HG02852 (cell line): Measurements from ENCODE around the gene CFLAR.
"Not testable (repeated sequence)": the region's sequence is repeated elsewhere in the genome, so short reads cannot be mapped to it uniquely, and the experiment has no call there.

Experiments
- ATAC-seq: cut with Tn5 transposase; IDR thresholded peaks from one replicate; pipeline ENCODE4 v1.9.1; 2021; ENCODE audit warnings: mild to moderate bottlenecking, moderate library complexity; ENCODE audit not compliant: unreplicated experiment

The CFLAR gene

DNA sequence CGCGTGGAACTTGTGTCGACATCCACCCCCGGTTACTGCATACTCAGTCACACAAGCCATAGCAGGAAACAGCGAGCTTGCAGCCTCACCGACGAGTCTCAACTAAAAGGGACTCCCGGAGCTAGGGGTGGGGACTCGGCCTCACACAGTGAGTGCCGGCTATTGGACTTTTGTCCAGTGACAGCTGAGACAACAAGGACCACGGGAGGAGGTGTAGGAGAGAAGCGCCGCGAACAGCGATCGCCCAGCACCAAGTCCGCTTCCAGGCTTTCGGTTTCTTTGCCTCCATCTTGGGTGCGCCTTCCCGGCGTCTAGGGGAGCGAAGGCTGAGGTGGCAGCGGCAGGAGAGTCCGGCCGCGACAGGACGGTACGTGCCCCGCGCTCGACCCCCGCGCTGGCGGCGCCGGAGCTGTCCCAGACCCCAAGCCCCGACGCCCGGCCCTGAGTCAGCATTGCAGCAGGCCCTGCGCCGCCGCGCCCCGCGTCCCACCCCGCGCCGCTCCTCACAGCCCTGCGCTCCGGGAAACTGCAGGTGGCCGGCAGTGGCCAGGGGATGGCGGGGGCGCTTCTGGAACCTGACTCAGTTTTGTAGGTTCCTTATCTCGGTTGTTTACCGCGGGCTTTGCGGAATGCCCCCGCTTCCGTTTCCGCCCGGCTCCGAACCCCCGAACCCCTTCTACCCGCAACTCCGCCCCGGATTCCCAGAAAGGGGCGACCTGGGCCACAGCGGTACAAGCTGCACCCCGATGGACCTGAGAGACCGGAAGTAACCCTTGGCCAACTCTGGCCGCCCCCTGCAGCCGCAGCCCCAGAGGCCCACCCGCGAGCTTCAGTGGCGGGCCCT lies at the start of gene CFLAR:
CFLAR (plus strand) TSS at position 50 of the 844 bp plus-strand sequence. CDS start 13,702 bp downstream, outside the sequence.
- peak; percentile 40 for ATAC-seq

GRCh38 chr2:201070948-201071478 lies 45.0 kb upstream of the CFLAR start:
- peak; percentile 8 for ATAC-seq

GRCh38 chr2:201071479-201072200 lies 44.3 kb upstream of the CFLAR start, which contains the start of the genes HYCC2 and NDUFB3:
Gene HYCC2 (minus strand): TSS chr2:201071671. CDS start chr2:201024009, 47,662 bp downstream.
Gene NDUFB3 (plus strand): TSS chr2:201072001. CDS start chr2:201078883, 6,882 bp downstream.
- peak; percentile 99 for ATAC-seq

DNA sequence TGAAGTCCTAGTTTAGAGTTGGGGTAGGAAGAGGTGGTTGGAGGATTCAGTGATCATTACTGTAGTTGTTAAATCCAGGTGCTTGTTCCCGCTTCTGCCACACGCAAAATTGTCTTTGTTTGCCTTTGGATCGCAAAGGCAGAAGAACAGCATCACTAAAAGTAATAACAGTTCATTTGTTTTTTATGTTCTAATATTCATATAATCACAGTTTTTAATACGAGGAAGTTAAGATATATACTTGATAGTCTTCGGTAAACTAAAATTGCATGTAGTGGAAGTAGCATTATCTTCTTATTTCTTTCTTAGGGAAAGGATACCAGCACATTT lies 43.8 kb upstream of the CFLAR start:
- peak; percentile 2 for ATAC-seq

DNA sequence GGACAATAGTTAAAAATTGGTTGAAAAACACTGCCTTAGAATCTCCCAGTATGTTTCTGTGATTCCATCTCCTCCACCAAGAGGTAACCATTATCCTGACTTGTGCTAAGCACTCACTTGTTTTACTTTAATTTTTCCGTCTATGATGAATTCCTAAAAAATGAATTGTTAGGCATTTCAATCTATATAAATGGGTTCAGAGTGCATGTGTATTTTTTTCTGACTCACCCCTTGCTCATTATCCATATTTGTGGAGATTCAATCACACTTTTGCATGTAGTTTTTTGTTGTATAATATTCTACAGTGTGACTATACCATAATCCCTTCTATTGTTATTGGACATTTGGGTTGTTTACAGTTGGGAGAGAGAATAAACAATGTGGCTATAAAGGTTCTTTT lies 42.9 kb upstream of the CFLAR start:
- no peak for ATAC-seq

DNA sequence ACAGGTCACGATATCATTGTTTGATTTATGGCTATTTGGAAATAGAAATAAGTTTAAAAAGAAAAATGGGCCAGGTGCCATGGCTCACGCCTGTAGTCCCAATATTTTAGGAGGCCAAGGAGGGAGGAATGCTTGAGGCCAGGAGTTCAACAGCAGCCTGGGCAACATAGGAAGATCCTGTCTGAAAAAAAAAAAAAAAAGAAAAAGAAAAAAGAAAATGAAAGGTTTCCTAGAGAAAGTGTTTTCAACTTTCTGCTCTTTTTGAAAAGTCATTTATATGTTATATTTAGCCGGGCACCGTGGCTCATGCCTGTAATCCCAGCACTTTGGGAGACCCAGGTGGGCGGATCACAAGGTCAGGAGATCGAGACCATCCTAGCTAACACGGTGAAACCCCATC lies 41.0 kb upstream of the CFLAR start:
- ATAC-seq, result no peak

DNA sequence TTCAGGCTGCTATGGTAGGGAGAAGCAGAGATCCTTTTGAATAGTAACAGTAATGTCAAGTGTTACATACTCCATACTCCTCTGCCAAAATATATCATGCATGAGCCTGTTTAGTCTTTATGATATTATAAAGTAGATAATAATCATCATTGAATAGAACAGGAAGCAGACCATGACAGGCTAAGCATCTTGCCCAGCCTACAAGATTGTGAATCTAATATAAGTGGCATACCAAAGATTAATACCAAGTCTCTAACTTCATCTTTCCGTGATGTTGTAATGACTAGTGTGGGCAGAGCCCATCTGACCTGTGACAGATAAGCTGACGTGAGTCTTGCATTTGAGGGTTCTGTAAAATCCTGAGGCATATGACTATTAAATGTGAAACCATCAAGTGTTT lies 31.1 kb upstream of the CFLAR start:
- ATAC-seq, result no peak

DNA sequence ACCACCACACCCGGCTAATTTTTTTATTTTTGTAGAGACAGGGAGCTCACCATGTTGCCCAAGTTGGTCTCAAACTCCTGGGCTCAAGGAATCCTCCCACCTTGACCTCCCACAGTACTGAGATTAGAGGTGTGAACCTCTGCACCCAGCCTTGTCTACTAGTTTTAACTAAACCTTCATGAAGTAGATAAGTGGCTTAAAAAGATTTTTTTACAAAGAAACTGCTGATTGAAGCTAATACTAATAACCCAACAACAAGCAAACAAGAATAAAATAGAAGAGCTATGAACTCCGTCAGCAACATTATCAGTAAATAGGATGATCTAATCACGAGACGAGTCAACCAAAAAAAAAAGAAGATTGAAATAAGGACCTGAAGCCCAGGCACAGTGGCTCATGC lies 25.4 kb upstream of the CFLAR start:
- no peak for ATAC-seq

- ATAC-seq, result no peak
Measured at GRCh38 chr2:201093573-201093972, 22.4 kb upstream of the CFLAR start.

GRCh38 chr2:201100497-201100896 lies 15.5 kb upstream of the CFLAR start:
- no peak for ATAC-seq

DNA sequence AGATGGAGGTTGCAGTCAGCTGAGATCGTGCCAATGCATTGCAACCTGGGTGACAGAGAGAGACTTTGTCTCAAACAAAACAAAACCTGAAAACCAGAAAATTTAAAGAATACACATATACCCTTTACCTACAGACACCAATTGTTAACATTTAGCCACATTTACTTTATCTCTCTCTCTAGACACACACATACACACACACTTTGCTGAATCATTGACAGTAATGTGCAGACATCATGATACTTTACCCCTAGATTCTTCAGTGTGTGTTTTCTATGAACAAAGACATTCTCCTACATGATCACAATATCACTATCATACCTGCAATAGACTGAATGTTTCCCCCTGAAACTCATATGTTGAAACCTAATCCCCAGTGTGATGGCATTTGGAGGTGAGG lies 10.2 kb upstream of the CFLAR start:
- ATAC-seq, result no peak

DNA sequence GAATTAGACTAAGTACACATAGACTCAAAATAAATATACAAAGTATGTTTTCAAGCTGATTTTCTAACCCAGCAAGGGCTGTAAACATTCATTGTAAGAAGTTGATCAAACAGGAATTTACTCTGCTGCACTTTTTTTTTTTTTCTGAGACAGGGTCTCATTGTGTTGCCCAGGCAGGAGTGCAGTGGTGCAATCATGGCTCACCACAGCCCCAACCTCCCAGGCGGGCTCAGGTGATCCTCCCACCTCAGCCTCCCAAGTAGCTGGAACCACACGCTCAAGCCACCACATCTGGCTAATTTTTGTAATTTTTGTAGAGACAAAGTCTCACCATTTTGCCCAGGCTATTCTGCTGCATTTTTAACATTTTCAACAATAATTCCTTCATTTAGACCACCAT lies 8.3 kb upstream of the CFLAR start:
- ATAC-seq, result no peak

GRCh38 chr2:201108341-201108740 lies 7.6 kb upstream of the CFLAR start:
- ATAC-seq, result no peak

DNA sequence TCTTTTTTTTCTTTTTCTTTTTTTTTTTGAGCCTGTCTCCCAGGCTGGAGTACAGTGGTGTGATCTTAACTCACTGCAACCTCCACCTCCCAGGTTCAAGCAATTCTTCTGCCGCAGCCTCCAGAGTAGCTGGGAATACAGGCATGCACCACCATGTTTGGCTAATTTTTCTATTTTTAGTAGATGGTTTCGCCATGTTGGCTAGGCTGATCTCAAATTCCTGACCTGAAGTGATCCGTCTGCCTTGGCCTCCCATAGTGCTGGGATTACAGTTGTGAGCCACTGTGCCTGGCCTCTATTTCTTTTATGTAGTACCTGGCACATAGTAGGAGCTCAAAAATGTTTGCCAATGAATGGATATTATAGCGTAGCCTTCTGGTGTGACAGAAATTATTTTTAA lies 6.8 kb upstream of the CFLAR start:
- no peak for ATAC-seq

DNA sequence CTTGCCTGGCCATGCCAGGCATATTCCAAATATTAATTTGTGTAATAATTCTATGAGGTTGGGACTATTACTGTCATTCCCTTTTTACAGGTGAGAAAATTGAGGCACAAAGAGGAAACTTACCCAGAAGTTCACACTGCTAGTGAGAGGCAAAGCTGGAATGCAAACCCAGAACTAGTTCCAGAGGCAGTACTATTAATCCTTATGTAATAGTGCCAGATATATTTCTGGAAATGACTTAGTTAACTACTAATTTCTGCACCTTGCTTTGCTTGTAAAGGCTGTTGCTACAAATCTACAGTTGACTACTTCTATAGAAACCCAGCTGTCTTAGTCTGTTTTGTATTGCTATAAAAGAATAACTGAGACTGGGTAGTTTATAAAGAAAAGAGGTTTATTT lies 5.3 kb upstream of the CFLAR start:
- ATAC-seq, result no peak

DNA sequence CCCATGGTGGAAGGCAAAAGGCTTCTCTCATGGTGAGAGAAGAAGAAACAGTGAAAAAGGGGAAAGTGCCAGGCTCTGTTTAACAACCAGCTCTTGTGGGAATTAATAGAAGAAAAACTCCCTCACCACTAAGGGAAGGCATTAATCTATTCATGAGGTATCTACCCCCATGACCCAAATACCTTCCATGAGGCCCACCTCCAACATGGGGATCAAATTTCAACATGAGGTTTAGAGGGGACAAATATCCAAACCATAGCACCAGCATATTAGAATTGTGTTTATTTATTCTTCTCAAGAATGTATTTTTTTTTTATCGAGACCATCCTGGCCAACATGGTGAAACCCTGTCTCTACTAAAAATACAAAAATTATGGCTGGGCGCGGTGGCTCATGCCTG lies 4.9 kb upstream of the CFLAR start:
- ATAC-seq, result no peak

GRCh38 chr2:201114350-201114749 lies 1.6 kb upstream of the CFLAR start:
- no peak for ATAC-seq

- no peak for ATAC-seq
Measured at GRCh38 chr2:201114846-201115245, 1.1 kb upstream of the CFLAR start.

GRCh38 chr2:201116959-201117734 lies 1.2 kb downstream of the CFLAR start:
- ATAC-seq, result no peak

GRCh38 chr2:201117735-201118094 lies 1.8 kb downstream of the CFLAR start:
- not testable (repeated sequence) for ATAC-seq
